MM.1S (cell line): ENCODE results near the gene SLC22A17.
A peak's percentile ranks its signal among the peaks of the same experiment; 100 is the strongest.

Source experiments
- DNase-seq: peaks from one replicate; pipeline ENCODE4 v3.0.0-alpha.2; 2015
- H2AFZ ChIP-seq: fragments of 300-600 bp; sonication (generic); 2 replicates; pipeline ENCODE4 v1.6.0; 2016; ENCODE audit warnings: antibody characterized with exemption, low read length
- H3F3A ChIP-seq: fragments of 300-600 bp; sonication (generic); 2 replicates; pipeline ENCODE4 v1.6.1; 2016; ENCODE audit warnings: mild to moderate bottlenecking, antibody characterized with exemption, low read length, moderate library complexity, mixed read lengths; ENCODE audit not compliant: insufficient read depth
- H3K27ac ChIP-seq: fragments of 300-600 bp; sonication (generic); 2 replicates; pipeline ENCODE4 v1.5.1; 2016; ENCODE audit warnings: mild to moderate bottlenecking, low read length
- H3K27me3 ChIP-seq: fragments of 300-600 bp; sonication (generic); replicated peaks from 2 replicates; pipeline ENCODE4 v1.6.0; 2016; ENCODE audit warnings: low read length; ENCODE audit not compliant: insufficient read depth
- H3K36me3 ChIP-seq: fragments of 300-600 bp; sonication (generic); replicated peaks from 2 replicates; pipeline ENCODE4 v1.6.1; 2016; ENCODE audit warnings: mild to moderate bottlenecking, low read length, mixed read lengths; ENCODE audit not compliant: insufficient read depth
- H3K4me1 ChIP-seq: fragments of 300-600 bp; sonication (generic); 2 replicates; pipeline ENCODE4 v1.6.1; 2016; ENCODE audit warnings: low read length, mixed read lengths
- H3K4me2 ChIP-seq: fragments of 300-600 bp; sonication (generic); 2 replicates; pipeline ENCODE4 v1.6.0; 2016; ENCODE audit warnings: low read depth, low read length
- H3K4me3 ChIP-seq: fragments of 300-600 bp; sonication (generic); 2 replicates; pipeline ENCODE4 v1.5.1; 2016; ENCODE audit warnings: low read length, mixed read lengths
- H3K79me2 ChIP-seq: fragments of 300-600 bp; sonication (generic); 2 replicates; pipeline ENCODE4 v1.6.1; 2016; ENCODE audit warnings: mixed run types, low read length, mixed read lengths
- H3K9ac ChIP-seq: fragments of 300-600 bp; sonication (generic); 2 replicates; pipeline ENCODE4 v1.6.1; 2016; ENCODE audit warnings: low read length, mixed read lengths
- H3K9me2 ChIP-seq: fragments of 300-600 bp; sonication (generic); replicated peaks from 2 replicates; pipeline ENCODE4 v1.6.1; 2016; ENCODE audit warnings: mild to moderate bottlenecking, low read length, mixed read lengths; ENCODE audit not compliant: insufficient read depth
- H3K9me3 ChIP-seq: fragments of 300-600 bp; sonication (generic); replicated peaks from 2 replicates; pipeline ENCODE4 v1.6.1; 2016; ENCODE audit warnings: mild to moderate bottlenecking, low read length, mixed read lengths; ENCODE audit not compliant: insufficient read depth
- H4K20me1 ChIP-seq: fragments of 300-600 bp; sonication (generic); 2 replicates; pipeline ENCODE4 v1.6.1; 2016; ENCODE audit warnings: mild to moderate bottlenecking, low read length, moderate library complexity, mixed read lengths; ENCODE audit not compliant: insufficient read depth
- CTCF ChIP-seq: fragments of 300-600 bp; sonication (generic); IDR thresholded peaks from 2 replicates; pipeline ENCODE4 v1.5.1; 2016; ENCODE audit warnings: antibody characterized with exemption, low read length, mixed read lengths
- EZH2 ChIP-seq: fragments of 300-600 bp; sonication (generic); optimal IDR thresholded peaks from 2 replicates; pipeline ENCODE3; 2017; ENCODE audit warnings: low read depth, mild to moderate bottlenecking, antibody characterized with exemption, low read length, mixed read lengths
- EZH2phosphoT487 ChIP-seq: fragments of 300-600 bp; sonication (generic); IDR thresholded peaks from 2 replicates; pipeline ENCODE4 v1.6.1; 2018; ENCODE audit warnings: antibody characterized with exemption, low read length

The SLC22A17 gene

GRCh38 chr14:23300687-23301223, 51.9 kb downstream of the SLC22A17 start:
- Histone ChIP-seq H3K4me2 (peak overlapping the region; percentile 77), H3K27me3 (no peaks in the 10 kb centered on the region), H3K36me3 (no peaks in the 10 kb centered on the region), H3K27ac (peak overlapping the region; percentile 44; the same call in 1 of the 2 replicates), H3F3A (peaks cover 8% of the 10 kb centered on the region), H3K9me3 (no peaks in the 10 kb centered on the region), H4K20me1 (no peaks in the 10 kb centered on the region), H3K79me2 (peaks cover 5% of the 10 kb centered on the region; the same call in 1 of the 2 replicates), H3K9me2 (no peaks in the 10 kb centered on the region), H3K4me1 (no peaks in the 10 kb centered on the region), H3K4me3 (peak overlapping the region; percentile 72), H3K9ac (peak overlapping the region; percentile 82), H2AFZ (peak overlapping the region; percentile 34; the same call in 1 of the 2 replicates)
- TF ChIP-seq CTCF (no peak), EZH2 (no peak), EZH2phosphoT487 (no peak)
- DNase-seq: no peak

- Histone ChIP-seq H3K4me2 (peak overlapping the region; percentile 77), H3K27me3 (no peaks in the 10 kb centered on the region), H3K9me2 (no peaks in the 10 kb centered on the region), H3F3A (peaks cover 8% of the 10 kb centered on the region), H3K9ac (peak overlapping the region; percentile 82; the same call in 1 of the 2 replicates), H4K20me1 (no peaks in the 10 kb centered on the region), H3K79me2 (peaks cover 5% of the 10 kb centered on the region; the same call in 1 of the 2 replicates), H3K27ac (peak overlapping the region; percentile 44; the same call in 1 of the 2 replicates), H2AFZ (no peak overlapping the region), H3K36me3 (no peaks in the 10 kb centered on the region), H3K4me1 (no peaks in the 10 kb centered on the region), H3K4me3 (peak overlapping the region; percentile 72), H3K9me3 (no peaks in the 10 kb centered on the region)
- no peak for DNase-seq
- TF ChIP-seq EZH2phosphoT487 (no peak), EZH2 (no peak), CTCF (no peak)
Measured at GRCh38 chr14:23299986-23300686, 52.6 kb downstream of the SLC22A17 start.

GRCh38 chr14:23299211-23299957, 53.3 kb downstream of the SLC22A17 start:
- H3K36me3 ChIP-seq: no peaks in the 10 kb centered on the region
- no peaks in the 10 kb centered on the region for H4K20me1 ChIP-seq
- TF ChIP-seq EZH2phosphoT487 (no peak), CTCF (peak; percentile 22; the same call in 1 of the 2 replicates), EZH2 (no peak)
- no peak overlapping the region for H3K9ac ChIP-seq
- no peak overlapping the region for H3K27ac ChIP-seq
- no peaks in the 10 kb centered on the region for H3K4me1 ChIP-seq
- H3F3A ChIP-seq: peaks cover 8% of the 10 kb centered on the region
- H2AFZ ChIP-seq: no peak overlapping the region
- no peak overlapping the region for H3K4me2 ChIP-seq
- no peaks in the 10 kb centered on the region for H3K9me3 ChIP-seq
- H3K79me2 ChIP-seq: peaks cover 5% of the 10 kb centered on the region; the same call in 1 of the 2 replicates
- no peak for DNase-seq
- no peak overlapping the region for H3K4me3 ChIP-seq
- H3K9me2 ChIP-seq: no peaks in the 10 kb centered on the region
- H3K27me3 ChIP-seq: no peaks in the 10 kb centered on the region
